ENCODE results near the gene RBBP8NL.

DNA sequence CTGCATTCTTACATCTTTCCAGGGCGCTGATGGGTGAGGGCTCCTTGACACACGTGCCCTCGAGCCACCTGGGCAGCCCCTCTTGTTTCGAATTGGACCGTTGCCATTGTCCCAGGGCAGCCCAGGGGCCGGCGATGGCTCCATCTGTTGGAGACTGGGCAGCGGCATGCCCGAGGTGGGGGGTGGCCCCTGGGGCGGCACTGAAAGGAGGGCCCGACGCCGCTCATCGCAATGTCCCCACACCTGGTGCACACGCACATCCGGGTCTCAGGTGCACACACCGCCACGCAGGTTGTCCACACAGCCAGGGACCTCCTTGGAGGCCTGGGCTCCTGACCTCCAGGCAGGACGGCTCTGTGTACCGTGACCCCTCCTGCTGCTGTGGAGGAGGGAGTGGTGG is 30.5 kb upstream of the RBBP8NL start:
- TF ChIP-seq, protein P1, sequence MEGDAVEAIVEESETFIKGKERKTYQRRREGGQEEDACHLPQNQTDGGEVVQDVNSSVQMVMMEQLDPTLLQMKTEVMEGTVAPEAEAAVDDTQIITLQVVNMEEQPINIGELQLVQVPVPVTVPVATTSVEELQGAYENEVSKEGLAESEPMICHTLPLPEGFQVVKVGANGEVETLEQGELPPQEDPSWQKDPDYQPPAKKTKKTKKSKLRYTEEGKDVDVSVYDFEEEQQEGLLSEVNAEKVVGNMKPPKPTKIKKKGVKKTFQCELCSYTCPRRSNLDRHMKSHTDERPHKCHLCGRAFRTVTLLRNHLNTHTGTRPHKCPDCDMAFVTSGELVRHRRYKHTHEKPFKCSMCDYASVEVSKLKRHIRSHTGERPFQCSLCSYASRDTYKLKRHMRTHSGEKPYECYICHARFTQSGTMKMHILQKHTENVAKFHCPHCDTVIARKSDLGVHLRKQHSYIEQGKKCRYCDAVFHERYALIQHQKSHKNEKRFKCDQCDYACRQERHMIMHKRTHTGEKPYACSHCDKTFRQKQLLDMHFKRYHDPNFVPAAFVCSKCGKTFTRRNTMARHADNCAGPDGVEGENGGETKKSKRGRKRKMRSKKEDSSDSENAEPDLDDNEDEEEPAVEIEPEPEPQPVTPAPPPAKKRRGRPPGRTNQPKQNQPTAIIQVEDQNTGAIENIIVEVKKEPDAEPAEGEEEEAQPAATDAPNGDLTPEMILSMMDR (conservative IDR thresholded peaks at IDR 0.05; ENCODE audit: low read depth, low read length) = no peak
- no peak for TF ChIP-seq EZH2 (IDR thresholded peaks at IDR 0.05; ENCODE audit: borderline replicate concordance, low read depth, low read length, poor library complexity, severe bottlenecking)
